Endothelial cell (in vitro differentiated cells): ENCODE measurements around the gene FERMT3. TPM values are rescaled to one million over a fixed set of nuclear protein-coding genes. Genes with fewer than 3 reads are reported as not detected.
"Not testable (repeated sequence)": the region's sequence is repeated elsewhere in the genome, so short reads cannot be mapped to it uniquely, and the experiment has no call there.

Source experiments
- DNase-seq: peaks from one replicate; pipeline ENCODE4 v3.0.0; 2021; ENCODE audit warnings: low spot score
- H3K27ac Mint-ChIP-seq: one replicate; pipeline ENCODE4 v1.8.0; 2021; ENCODE audit warnings: mixed read lengths, inconsistent platforms; ENCODE audit not compliant: unreplicated experiment
- H3K27me3 Mint-ChIP-seq: one replicate; pipeline ENCODE4 v1.8.0; 2021; ENCODE audit warnings: mild to moderate bottlenecking, moderate library complexity, mixed read lengths, inconsistent platforms; ENCODE audit not compliant: unreplicated experiment
- H3K36me3 Mint-ChIP-seq: one replicate; pipeline ENCODE4 v1.8.0; 2021; ENCODE audit warnings: mild to moderate bottlenecking, low read depth, mixed read lengths, inconsistent platforms; ENCODE audit not compliant: unreplicated experiment
- H3K4me1 Mint-ChIP-seq: one replicate; pipeline ENCODE4 v1.8.0; 2021; ENCODE audit warnings: mild to moderate bottlenecking, mixed read lengths, inconsistent platforms; ENCODE audit not compliant: unreplicated experiment
- H3K4me3 Mint-ChIP-seq: one replicate; pipeline ENCODE4 v1.8.0; 2021; ENCODE audit warnings: mild to moderate bottlenecking, mixed read lengths, inconsistent platforms; ENCODE audit not compliant: unreplicated experiment
- H3K9me3 Mint-ChIP-seq: one replicate; pipeline ENCODE4 v1.8.0; 2021; ENCODE audit warnings: mixed read lengths, inconsistent platforms; ENCODE audit not compliant: unreplicated experiment
- long read RNA-seq: library from polyadenylated mRNA; unstranded; transcript quantifications from one replicate; pipeline ENCODE4 v2.0.0, GENCODE V29; 2020; ENCODE audit not compliant: unreplicated experiment
- total RNA-seq: library from RNA; stranded (reverse); fragmentation: NEBNext Ultra II Directional; extraction: Animal tissue kit (Norgen Biotek cat#: 25700); gene quantifications from one replicate; pipeline ENCODE4 v1.2.1, GENCODE V29; 2021; ENCODE audit not compliant: unreplicated experiment
- TF ChIP-seq, protein P1 (sequence below): fragments of 200-600 bp; sonication (generic); IDR thresholded peaks from one replicate; pipeline ENCODE4 v1.5.0; 2021; ENCODE audit warnings: antibody characterized with exemption; ENCODE audit not compliant: unreplicated experiment

The FERMT3 gene
- total RNA-seq, result 6.2 TPM
- long read RNA-seq, partial matches to known transcripts, result 1 of 4 reads
- long read RNA-seq, other reads (novel, unspliced or antisense), result 1 of 4 reads

DNA sequence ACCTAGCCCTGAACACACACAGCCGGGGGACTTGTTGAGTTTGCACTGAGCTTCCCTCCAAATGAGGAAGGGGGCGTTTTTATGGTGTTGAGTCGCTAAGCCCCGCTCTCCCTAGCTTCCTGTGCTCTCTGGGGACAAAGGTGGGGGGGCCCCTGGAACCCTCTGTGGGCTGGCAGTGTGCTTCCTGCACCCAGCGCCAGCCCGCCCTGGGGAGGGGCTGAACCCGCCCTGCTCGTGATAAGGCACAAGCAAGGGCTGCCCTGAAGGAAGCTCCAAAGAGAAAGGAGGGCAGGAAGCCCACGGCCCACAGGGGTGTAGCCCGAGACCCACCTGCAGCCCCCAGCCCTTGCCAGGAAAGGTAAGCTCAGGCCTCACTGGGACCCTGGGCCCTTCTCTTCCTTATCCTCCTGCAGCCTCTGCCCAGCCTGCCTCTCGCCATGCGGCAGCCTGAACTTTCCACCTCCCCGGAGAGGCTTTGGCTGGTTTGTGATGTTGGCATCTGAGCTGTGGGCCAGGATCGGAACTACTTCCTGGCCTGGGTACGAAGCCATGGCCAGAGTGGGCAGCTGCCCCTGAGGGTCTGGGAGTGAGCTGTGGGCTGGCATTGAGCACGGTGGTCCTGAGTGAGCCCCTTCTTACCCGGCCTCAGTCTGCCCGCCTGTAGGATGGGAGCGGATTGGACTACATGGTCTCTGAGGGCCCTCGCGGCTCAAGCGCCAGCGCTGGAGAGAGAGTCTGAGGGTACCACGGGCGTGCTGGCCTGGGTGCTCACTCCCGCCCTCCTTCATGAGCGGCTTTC lies at the start of gene FERMT3:
Gene FERMT3, plus strand, starts transcription at position 265 of the 799 bp plus-strand sequence. CDS start 644 bp downstream, outside the sequence.
- TF ChIP-seq, protein P1, sequence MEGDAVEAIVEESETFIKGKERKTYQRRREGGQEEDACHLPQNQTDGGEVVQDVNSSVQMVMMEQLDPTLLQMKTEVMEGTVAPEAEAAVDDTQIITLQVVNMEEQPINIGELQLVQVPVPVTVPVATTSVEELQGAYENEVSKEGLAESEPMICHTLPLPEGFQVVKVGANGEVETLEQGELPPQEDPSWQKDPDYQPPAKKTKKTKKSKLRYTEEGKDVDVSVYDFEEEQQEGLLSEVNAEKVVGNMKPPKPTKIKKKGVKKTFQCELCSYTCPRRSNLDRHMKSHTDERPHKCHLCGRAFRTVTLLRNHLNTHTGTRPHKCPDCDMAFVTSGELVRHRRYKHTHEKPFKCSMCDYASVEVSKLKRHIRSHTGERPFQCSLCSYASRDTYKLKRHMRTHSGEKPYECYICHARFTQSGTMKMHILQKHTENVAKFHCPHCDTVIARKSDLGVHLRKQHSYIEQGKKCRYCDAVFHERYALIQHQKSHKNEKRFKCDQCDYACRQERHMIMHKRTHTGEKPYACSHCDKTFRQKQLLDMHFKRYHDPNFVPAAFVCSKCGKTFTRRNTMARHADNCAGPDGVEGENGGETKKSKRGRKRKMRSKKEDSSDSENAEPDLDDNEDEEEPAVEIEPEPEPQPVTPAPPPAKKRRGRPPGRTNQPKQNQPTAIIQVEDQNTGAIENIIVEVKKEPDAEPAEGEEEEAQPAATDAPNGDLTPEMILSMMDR, result no peak
- H3K9me3 Mint-ChIP-seq, result no peaks in the 10 kb centered on the region
- H3K4me1 Mint-ChIP-seq, result peaks cover 33% of the 10 kb centered on the region
- H3K27me3 Mint-ChIP-seq, result peaks cover 6% of the 10 kb centered on the region
- H3K36me3 Mint-ChIP-seq, result peaks cover 20% of the 10 kb centered on the region
- no peak within 1 kb of the TSS for H3K4me3 Mint-ChIP-seq
- no peak for DNase-seq
- peak within 1 kb of the TSS; percentile 64 for H3K27ac Mint-ChIP-seq

DNA sequence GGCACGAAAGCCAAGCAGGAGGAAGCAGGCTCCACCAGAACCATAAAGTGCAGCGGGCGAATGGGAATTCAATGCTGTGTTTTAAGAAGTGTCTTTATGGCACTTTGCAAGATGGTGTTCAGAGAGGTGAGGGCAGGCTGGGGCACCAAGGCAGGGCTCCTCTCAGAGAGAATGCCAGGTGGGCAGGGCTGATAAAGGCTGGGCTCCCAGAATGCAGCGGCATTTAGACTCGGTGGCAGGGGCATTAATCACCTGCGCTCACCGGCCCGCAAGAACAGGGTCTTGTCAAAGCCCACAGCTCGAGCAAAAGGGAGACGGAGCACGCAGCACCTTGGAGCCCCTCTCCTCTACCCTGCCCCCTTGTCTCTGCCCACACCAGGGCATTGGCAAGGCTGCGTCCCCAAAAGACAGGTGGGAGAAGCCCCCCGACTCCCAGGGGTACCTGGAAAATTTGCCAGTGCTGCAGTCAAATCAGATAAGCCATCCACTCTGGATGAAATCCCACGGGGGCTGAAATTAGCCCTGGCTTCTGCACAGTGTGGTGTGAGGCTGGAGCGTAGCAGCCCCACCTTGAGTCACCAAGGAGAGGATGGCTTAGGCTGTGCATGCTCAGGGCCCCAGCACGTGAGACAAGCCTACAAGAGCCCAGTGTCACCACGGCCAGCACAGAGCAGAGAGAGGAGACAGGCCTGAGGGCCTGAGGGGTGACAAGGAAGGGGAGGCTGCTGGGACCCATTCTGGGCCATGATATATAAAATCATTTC lies 48.7 kb upstream of the FERMT3 start:
- H3K27me3 Mint-ChIP-seq, result peaks cover 14% of the 10 kb centered on the region
- peaks cover 5% of the 10 kb centered on the region for H3K36me3 Mint-ChIP-seq
- no peak overlapping the region for H3K4me3 Mint-ChIP-seq
- peaks cover 8% of the 10 kb centered on the region for H3K4me1 Mint-ChIP-seq
- DNase-seq, result no peak
- no peaks in the 10 kb centered on the region for H3K9me3 Mint-ChIP-seq
- TF ChIP-seq, protein P1, result no peak
- H3K27ac Mint-ChIP-seq, result no peak overlapping the region

DNA sequence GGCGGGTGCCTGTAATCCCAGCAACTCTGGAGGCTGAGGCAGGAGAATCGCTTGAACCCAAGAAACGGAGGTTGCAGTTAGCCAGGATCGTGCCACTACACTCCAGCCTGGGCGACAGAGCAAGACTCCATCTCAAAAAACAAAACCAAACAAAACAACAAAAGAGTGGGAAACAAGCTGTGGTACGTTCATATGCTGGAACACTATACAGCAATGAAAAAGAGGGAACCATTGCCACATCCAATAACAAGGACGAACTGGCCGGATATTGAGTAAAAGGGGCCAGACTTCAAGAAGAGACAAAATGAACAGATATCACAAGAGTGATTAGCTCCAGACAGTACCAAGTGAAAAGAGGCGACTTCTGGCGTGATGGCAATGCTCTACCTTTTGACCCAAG lies 45.5 kb upstream of the FERMT3 start:
- DNase-seq, result no peak
- Mint-ChIP-seq H3K36me3 (no peaks in the 10 kb centered on the region), H3K4me1 (no peaks in the 10 kb centered on the region), H3K4me3 (no peak overlapping the region), H3K27ac (no peak overlapping the region), H3K9me3 (no peaks in the 10 kb centered on the region), H3K27me3 (peaks cover 6% of the 10 kb centered on the region)
- TF ChIP-seq, protein P1, result no peak

DNA sequence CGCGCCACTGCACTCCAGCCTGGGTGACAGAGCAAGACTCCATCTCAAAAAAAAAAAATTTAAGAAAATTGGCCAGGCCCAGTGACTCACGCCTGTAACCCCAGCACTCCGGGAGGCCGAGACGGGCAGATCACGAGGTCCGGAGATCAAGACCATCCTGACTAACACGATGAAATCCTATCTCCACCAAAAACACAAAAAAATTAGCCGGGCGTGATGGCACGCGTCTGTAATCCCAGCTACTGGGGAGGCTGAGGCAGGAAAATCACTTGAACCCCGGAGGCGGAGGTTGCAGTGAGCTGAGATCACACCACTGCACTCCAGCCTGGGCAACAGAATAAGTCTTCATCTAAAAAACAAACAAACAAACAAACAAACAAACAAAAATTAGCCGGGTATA lies 43.8 kb upstream of the FERMT3 start:
- not testable (repeated sequence) for H3K27ac Mint-ChIP-seq, H3K4me1 Mint-ChIP-seq, H3K4me3 Mint-ChIP-seq, DNase-seq, H3K36me3 Mint-ChIP-seq, H3K27me3 Mint-ChIP-seq, H3K9me3 Mint-ChIP-seq

DNA sequence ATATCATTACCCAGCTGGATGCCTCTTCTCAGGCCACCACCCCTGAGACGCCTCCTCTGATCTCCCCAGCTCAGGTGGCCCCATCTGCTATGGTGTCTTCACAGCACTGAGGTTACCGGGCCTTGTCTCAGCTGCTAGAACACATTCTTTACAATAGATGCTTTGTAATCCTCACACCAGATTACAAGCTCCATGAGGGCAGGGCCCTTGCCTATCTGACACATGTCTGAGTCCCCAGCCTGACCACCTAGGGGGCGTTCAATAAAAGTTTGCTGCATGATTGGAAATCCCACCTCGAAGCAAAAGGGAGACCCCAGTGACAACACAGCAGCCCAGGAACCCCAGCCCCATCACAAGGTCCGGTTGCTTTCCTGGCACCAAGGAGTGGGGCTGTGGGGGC lies 42.6 kb upstream of the FERMT3 start:
- TF ChIP-seq, protein P1, result no peak
- no peaks in the 10 kb centered on the region for H3K9me3 Mint-ChIP-seq
- no peaks in the 10 kb centered on the region for H3K4me1 Mint-ChIP-seq
- no peak overlapping the region for H3K27ac Mint-ChIP-seq
- H3K27me3 Mint-ChIP-seq, result peaks cover 8% of the 10 kb centered on the region
- no peak overlapping the region for H3K4me3 Mint-ChIP-seq
- H3K36me3 Mint-ChIP-seq, result no peaks in the 10 kb centered on the region
- DNase-seq, result no peak
